Psoas muscle (tissue), 8 donors: Measurements from ENCODE around the gene CXCL8. TPM values are rescaled to one million over a fixed set of nuclear protein-coding genes. Genes with fewer than 3 reads are reported as not detected.

ENCODE experiments used
- ATAC-seq, 4 donors: fragments of 200-7000 bp; cut with Tn5 transposase; one replicate each; pipeline ENCODE4 v1.9.1; 2020; ENCODE audit warnings: moderate library complexity in 3 of 4, mild to moderate bottlenecking in 2 of 4
- DNase-seq, 2 donors: peaks; one replicate each; pipeline ENCODE4 v3.0.0-alpha.2; 2020
- H3K27ac ChIP-seq: fragments of 200-600 bp; one replicate; pipeline ENCODE4 v1.8.0; 2022
- H3K27me3 ChIP-seq, 3 donors: fragments of 200-600 bp in 1 of 3; one replicate each; pipeline versions ENCODE4 v1.6.1 to v1.8.0; 2013 to 2022; ENCODE audit warnings: low read length in 2 of 3, mild to moderate bottlenecking in 2 of 3, moderate library complexity in 1 of 3; ENCODE audit not compliant: insufficient read depth in 3 of 3
- H3K36me3 ChIP-seq, 2 donors: fragments of 200-600 bp in 1 of 2; one replicate each; pipeline versions ENCODE4 v1.6.1 to v1.8.0; 2013 to 2022; ENCODE audit warnings: low read depth in 1 of 2, mild to moderate bottlenecking in 1 of 2, moderate library complexity in 1 of 2; ENCODE audit not compliant: insufficient read depth in 1 of 2
- H3K4me1 ChIP-seq: fragments of 200-600 bp; one replicate; pipeline ENCODE4 v1.8.0; 2022
- H3K4me3 ChIP-seq: fragments of 200-600 bp; one replicate; pipeline ENCODE4 v1.8.0; 2022; ENCODE audit warnings: mild to moderate bottlenecking
- H3K9me3 ChIP-seq: fragments of 200-600 bp; one replicate; pipeline ENCODE4 v1.8.0; 2022
- WGBS, 3 donors: extraction: QIAGEN DNeasy Blood & Tissue Kit; methylation state at CpG; one replicate each; pipeline versions ENCODE4 v1.1.6 to v1.1.7; 2013; 5-methylcytosine and 5-hydroxymethylcytosine counted together
- intact Hi-C, 2 donors: fragments of 100-400 bp; cut with DNase I; formaldehyde crosslinking; loops; one replicate each; pipeline versions ENCODE4 v1.11.0 to v1.14.2; 2022
- polyA plus RNA-seq, 3 donors: library from polyadenylated mRNA; stranded (reverse); fragments of 200-250 nt; gene quantifications; one replicate each; pipeline ENCODE4 v1.2.3, GENCODE V29; 2013
- total RNA-seq, 4 donors: library from RNA; stranded (reverse); fragmentation: NEBNext Ultra II Directional in 2 of 4; extraction: Animal tissue kit (Norgen Biotek cat#: 25700) in 2 of 4; gene quantifications; one replicate each; pipeline versions ENCODE4 v1.2.1 to v1.2.4, GENCODE V29; 2021 to 2023
- TF ChIP-seq, protein P1 (sequence below): fragments of 200-600 bp; IDR thresholded peaks from one replicate; pipeline ENCODE4 v1.8.0; 2022; ENCODE audit warnings: antibody characterized with exemption
- donor health status: healthy with polysubstance abuse.
- donor health status: DM: no; HTN: no; CAD: no; lungs with moderate emphysema.
- donor health status: Bipolar disorder and iron deficiency.
- donor health status: healthy.
- donor health status: DM: yes; HTN: yes; CAD: no.
- donor health status: DM: no; HTN: no; CAD: no.
- donor health status: DM: no; HTN: no; CAD: no.
- donor health status: DM: yes; HTN: yes; CAD: no.

The CXCL8 gene
- total and polyA plus RNA-seq, 7 donors: 0.21 to 8.1 (median 0.38) TPM; not detected in 1

DNA sequence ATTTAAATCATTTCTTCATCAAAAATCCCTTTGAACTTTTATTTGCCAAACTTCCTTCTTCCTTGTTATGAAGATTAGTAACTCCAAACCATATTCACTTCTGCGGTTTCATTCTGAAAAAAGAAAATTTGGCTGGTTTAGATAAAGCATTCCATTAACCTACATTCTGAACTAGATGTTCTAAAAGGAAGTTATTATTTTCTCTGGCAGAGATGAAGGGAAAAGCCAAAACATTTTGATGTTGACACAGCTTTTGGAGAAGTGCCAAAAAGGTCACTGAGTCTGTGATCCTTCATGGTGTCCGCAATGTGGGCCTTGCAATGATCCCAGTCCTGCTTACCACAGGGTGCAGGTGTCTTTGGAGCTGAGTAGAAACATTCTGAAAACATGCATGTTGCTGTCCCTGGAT is 36.0 kb downstream of the CXCL8 start:
- peaks cover 7% of the 10 kb centered on the region for H3K4me1 ChIP-seq
- TF ChIP-seq, protein P1, sequence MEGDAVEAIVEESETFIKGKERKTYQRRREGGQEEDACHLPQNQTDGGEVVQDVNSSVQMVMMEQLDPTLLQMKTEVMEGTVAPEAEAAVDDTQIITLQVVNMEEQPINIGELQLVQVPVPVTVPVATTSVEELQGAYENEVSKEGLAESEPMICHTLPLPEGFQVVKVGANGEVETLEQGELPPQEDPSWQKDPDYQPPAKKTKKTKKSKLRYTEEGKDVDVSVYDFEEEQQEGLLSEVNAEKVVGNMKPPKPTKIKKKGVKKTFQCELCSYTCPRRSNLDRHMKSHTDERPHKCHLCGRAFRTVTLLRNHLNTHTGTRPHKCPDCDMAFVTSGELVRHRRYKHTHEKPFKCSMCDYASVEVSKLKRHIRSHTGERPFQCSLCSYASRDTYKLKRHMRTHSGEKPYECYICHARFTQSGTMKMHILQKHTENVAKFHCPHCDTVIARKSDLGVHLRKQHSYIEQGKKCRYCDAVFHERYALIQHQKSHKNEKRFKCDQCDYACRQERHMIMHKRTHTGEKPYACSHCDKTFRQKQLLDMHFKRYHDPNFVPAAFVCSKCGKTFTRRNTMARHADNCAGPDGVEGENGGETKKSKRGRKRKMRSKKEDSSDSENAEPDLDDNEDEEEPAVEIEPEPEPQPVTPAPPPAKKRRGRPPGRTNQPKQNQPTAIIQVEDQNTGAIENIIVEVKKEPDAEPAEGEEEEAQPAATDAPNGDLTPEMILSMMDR: no peak
- 11 to 21% (median 20%) methylated on average over 2 of the region's 2 CpGs for WGBS, 3 donors
- H3K27me3 ChIP-seq: no peaks in the 10 kb centered on the region
- ATAC-seq (peak; percentile 32 to 75 (median 44)), DNase-seq (peak in 1 of 2 donors; percentile 29)
- no peak overlapping the region for H3K4me3 ChIP-seq
- no peak overlapping the region for H3K27ac ChIP-seq
- H3K9me3 ChIP-seq: no peaks in the 10 kb centered on the region
- no peaks in the 10 kb centered on the region for H3K36me3 ChIP-seq
- intact Hi-C loops: no loop called here

DNA sequence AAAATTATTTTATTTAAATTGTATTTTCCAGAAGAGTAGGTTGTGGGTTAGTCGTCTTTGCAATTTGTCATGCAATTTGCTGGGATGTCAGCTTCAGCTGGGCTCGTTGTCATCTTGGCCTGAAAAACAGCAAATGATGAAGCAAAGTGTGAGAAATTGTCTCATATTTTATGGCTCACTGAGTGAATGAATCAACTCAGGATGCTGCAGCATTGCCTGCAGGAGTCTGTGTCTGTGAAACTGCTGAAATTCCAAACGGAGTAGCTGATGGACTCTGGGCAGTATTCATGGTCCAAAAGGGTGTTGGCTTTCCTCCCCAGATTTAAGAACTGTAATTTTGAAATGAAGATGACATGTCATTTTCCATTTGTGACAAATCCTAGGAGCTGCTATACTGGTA is 37.2 kb downstream of the CXCL8 start:
- Histone ChIP-seq H3K36me3 (no peaks in the 10 kb centered on the region), H3K4me3 (no peak overlapping the region), H3K9me3 (no peaks in the 10 kb centered on the region), H3K4me1 (peaks cover 7% of the 10 kb centered on the region), H3K27me3 (no peaks in the 10 kb centered on the region), H3K27ac (no peak overlapping the region)
- DNase-seq (no peak), ATAC-seq (peak in 3 of 4 donors; percentile 46 to 60 (median 59))
- intact Hi-C loops: no loop called here
- WGBS, 3 donors: 28 to 48% (median 34%) methylated on average over 3 of the region's 3 CpGs
- TF ChIP-seq, protein P1: no peak

DNA sequence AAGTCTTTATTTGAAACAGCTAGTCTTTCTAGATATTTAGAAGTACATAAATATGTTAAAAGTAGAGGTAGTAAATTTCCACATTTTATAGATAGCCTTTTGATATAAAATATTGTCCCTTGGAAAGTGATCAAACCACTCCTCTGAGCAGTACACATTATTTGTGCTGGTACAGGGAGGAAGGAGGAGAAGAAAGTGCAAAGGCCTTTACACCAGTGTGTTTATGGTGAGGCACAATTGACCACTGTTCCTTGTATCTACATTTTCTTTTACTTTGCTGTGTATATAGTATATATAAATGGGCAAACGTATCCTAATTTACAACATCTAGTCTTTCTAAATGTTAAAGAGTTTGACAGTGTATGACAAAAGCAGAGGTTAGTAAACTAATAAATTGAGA is 39.9 kb downstream of the CXCL8 start:
- H3K27ac ChIP-seq: no peak overlapping the region
- no peaks in the 10 kb centered on the region for H3K36me3 ChIP-seq
- no peak for ATAC-seq
- DNase-seq: no peak
- no peaks in the 10 kb centered on the region for H3K9me3 ChIP-seq
- WGBS, 3 donors: 87 to 93% (median 92%) methylated on average over 1 of the region's 1 CpG
- H3K4me1 ChIP-seq: peaks cover 7% of the 10 kb centered on the region
- TF ChIP-seq, protein P1: no peak
- no peaks in the 10 kb centered on the region for H3K27me3 ChIP-seq
- no peak overlapping the region for H3K4me3 ChIP-seq
- intact Hi-C loops: no loop called here

DNA sequence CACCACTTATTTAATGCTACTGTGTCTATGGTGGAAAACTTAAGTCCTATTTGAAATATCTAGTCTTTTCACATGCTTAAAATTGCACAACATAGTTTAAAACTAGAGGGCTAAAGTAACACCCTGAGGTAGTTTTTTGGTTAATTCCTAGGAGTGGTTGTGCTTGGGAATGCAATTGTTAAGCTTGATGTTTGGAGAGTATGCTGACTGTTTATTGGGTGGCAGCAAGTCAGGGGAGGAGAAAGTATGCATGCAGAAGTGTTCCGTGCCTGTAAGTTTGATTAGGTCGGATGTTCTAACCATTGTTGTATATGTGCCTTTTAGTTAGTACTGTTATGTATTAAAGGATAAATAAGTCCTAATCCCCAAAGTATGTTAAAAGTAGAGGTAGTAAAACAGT is 40.5 kb downstream of the CXCL8 start:
- no peak for ATAC-seq
- H3K4me3 ChIP-seq: no peak overlapping the region
- H3K36me3 ChIP-seq: no peaks in the 10 kb centered on the region
- H3K27ac ChIP-seq: no peak overlapping the region
- intact Hi-C loops: no loop called here
- H3K9me3 ChIP-seq: no peaks in the 10 kb centered on the region
- no peak for DNase-seq
- no peaks in the 10 kb centered on the region for H3K27me3 ChIP-seq
- peaks cover 7% of the 10 kb centered on the region for H3K4me1 ChIP-seq
- TF ChIP-seq, protein P1: no peak
- 51 to 61% (median 55%) methylated on average over 2 of the region's 2 CpGs for WGBS, 3 donors

DNA sequence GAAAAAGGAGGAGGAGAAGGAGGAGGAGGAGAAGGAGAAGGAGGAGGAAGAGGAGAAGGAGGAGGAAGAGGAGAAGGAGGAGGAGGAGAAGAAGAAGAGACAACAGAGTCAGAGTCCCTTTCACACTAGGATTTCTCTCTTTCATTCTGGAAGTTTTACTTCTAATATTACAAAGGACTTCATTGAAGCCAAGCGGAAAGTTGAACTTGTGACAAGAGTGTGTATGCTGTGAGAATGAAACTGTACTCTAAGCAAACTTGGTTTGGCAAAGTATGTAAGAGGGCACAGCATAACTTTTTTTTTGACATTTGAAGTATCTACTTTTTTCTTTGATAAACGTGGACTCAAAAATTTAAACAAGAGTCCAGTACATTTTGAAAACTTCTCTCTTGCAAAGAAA is 48.0 kb downstream of the CXCL8 start:
- ATAC-seq: no peak
- WGBS, 3 donors: 38 to 55% (median 42%) methylated on average over 2 of the region's 2 CpGs
- Histone ChIP-seq H3K27ac (no peak overlapping the region), H3K4me1 (no peaks in the 10 kb centered on the region), H3K27me3 (no peaks in the 10 kb centered on the region), H3K4me3 (no peak overlapping the region), H3K9me3 (no peaks in the 10 kb centered on the region), H3K36me3 (no peaks in the 10 kb centered on the region)
- no peak for DNase-seq
- intact Hi-C loops: no loop called here
- TF ChIP-seq, protein P1: no peak
